C4-2B (cell line): ENCODE results near the gene TCP11.

Experiments used
- ZFX ChIP-seq: fragments of 450-650 bp; IDR thresholded peaks from 2 replicates; pipeline ENCODE4 v1.6.1; 2017
- TF ChIP-seq, protein P1 (sequence below): fragments of 450-650 bp; conservative IDR thresholded peaks from 2 replicates; pipeline ENCODE4 v1.5.1; 2017; ENCODE audit warnings: mild to moderate bottlenecking

DNA sequence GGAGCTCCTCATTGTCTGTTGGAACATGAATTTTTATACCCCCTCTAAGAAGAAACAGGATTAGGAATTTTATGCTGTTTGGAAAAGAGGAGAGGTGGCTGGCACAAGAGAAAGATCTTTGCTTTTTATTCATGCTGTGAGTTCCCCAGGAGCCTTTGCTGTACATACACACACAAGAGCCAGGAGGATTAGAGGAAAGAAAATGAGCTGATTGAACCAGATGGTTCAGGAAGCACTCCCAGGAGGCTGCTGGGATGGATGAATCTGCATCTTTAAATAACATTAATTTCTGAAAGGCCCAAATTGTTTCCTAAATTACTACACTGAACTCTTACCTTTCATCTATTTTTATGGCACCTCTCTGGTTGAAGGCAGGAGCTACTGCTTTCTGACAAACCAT lies 20.1 kb upstream of the TCP11 start:
- TF ChIP-seq, protein P1, sequence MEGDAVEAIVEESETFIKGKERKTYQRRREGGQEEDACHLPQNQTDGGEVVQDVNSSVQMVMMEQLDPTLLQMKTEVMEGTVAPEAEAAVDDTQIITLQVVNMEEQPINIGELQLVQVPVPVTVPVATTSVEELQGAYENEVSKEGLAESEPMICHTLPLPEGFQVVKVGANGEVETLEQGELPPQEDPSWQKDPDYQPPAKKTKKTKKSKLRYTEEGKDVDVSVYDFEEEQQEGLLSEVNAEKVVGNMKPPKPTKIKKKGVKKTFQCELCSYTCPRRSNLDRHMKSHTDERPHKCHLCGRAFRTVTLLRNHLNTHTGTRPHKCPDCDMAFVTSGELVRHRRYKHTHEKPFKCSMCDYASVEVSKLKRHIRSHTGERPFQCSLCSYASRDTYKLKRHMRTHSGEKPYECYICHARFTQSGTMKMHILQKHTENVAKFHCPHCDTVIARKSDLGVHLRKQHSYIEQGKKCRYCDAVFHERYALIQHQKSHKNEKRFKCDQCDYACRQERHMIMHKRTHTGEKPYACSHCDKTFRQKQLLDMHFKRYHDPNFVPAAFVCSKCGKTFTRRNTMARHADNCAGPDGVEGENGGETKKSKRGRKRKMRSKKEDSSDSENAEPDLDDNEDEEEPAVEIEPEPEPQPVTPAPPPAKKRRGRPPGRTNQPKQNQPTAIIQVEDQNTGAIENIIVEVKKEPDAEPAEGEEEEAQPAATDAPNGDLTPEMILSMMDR: no peak
- no peak for TF ChIP-seq ZFX
